ENCODE results near the gene ABR.

The ABR gene

DNA sequence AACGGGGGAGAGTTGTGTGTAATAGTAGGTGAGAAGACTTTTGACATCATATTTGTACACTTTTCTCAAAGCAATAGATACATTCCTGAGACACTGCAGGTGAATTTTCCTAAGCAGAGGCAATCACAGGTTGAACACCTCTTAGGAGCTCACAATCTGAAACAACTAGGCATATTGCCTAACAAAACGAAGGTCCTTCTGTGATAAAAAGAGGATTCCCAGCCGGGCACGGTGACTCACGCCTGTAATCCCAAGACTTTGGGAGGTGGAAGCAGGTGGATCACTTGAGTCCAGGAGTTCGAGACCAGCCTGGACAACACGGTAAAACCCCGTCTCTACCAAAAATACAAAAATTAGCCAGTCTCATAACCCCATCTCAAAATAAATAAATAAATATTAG is 217.6 kb downstream of the ABR start:
- no peaks in the 10 kb centered on the region for H3K4me1 ChIP-seq (ENCODE audit: insufficient read depth, low read length)
- H3K4me3 ChIP-seq (ENCODE audit: low read depth in 1 of 2, low read length in 2 of 2): no peak overlapping the region
- no peak for TF ChIP-seq EZH2 (IDR thresholded peaks at IDR 0.05; ENCODE audit: borderline replicate concordance, low read depth, low read length, severe bottlenecking)
- TF ChIP-seq, protein P1, sequence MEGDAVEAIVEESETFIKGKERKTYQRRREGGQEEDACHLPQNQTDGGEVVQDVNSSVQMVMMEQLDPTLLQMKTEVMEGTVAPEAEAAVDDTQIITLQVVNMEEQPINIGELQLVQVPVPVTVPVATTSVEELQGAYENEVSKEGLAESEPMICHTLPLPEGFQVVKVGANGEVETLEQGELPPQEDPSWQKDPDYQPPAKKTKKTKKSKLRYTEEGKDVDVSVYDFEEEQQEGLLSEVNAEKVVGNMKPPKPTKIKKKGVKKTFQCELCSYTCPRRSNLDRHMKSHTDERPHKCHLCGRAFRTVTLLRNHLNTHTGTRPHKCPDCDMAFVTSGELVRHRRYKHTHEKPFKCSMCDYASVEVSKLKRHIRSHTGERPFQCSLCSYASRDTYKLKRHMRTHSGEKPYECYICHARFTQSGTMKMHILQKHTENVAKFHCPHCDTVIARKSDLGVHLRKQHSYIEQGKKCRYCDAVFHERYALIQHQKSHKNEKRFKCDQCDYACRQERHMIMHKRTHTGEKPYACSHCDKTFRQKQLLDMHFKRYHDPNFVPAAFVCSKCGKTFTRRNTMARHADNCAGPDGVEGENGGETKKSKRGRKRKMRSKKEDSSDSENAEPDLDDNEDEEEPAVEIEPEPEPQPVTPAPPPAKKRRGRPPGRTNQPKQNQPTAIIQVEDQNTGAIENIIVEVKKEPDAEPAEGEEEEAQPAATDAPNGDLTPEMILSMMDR (IDR thresholded peaks at IDR 0.05; ENCODE audit: borderline replicate concordance, extremely low read depth, low read length, poor library complexity, severe bottlenecking): no peak

DNA sequence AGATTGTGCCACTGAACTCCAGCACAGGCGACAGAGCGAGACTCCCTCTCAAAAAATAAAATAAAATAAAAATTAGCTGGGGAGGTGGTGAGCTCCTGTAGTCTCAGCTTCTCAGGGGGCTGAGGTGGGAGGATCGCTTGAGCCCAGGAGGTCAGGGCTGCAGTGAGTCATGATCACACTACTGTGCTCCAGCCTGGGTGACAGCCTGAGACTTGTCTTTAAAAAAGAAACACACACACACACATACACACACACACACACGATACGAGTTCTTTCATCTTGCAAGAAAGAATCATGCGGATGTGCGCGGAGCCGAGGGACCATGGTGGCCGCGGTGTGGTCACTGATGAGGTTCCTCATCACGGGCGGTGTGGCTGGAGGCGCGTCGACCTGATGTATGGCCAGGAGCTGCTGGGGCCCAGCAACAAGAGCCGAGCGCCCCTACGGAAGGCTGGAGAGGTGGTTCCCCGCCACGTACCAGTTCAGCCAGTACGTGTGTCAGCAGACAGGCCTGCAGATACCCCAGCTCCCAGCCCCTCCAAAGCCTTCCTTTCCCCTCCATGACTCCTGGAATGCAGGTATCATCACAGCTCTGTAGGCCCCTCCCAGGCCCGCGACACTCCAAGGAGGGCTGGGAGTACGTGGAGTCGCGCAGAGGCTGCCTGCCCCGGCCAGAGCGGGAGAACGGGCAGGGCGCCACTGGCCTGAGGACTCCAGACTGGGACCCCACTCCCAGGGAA is 220.9 kb downstream of the ABR start:
- H3K27me3 ChIP-seq (ENCODE audit: insufficient read depth, low read length, poor library complexity): peaks cover 3% of the 10 kb centered on the region
- no peaks in the 10 kb centered on the region for H3K4me1 ChIP-seq (ENCODE audit: insufficient read depth, low read length)
- H3K9ac ChIP-seq (ENCODE audit: low read depth, low read length): no peak overlapping the region
- no peak overlapping the region for H3K27ac ChIP-seq (ENCODE audit: low read length)
- H3K9me3 ChIP-seq (ENCODE audit: insufficient read depth, low read length, severe bottlenecking): no peaks in the 10 kb centered on the region
- DNase-seq: no peak
- H3K79me2 ChIP-seq (ENCODE audit: insufficient read depth, low read length): no peaks in the 10 kb centered on the region
- no peaks in the 10 kb centered on the region for H4K20me1 ChIP-seq (ENCODE audit: insufficient read depth, low read length)
- ATAC-seq (ENCODE audit: insufficient read depth, low read depth): no peak
- no peak overlapping the region for H3K4me3 ChIP-seq (ENCODE audit: low read depth in 1 of 2, low read length in 2 of 2)
- H3K36me3 ChIP-seq (ENCODE audit: insufficient read depth, low read length): no peaks in the 10 kb centered on the region
- TF ChIP-seq, protein P1 (IDR thresholded peaks at IDR 0.05; ENCODE audit: borderline replicate concordance, extremely low read depth, low read length, poor library complexity, severe bottlenecking): no peak
- TF ChIP-seq EZH2 (IDR thresholded peaks at IDR 0.05; ENCODE audit: borderline replicate concordance, low read depth, low read length, severe bottlenecking): no peak
- no peak overlapping the region for H3K4me2 ChIP-seq (ENCODE audit: insufficient read depth, low read length)
- no peak overlapping the region for H2AFZ ChIP-seq (ENCODE audit: low read depth, low read length)

More for the DNA sequence above, 217.6 kb downstream of the ABR start:
- H2AFZ ChIP-seq (ENCODE audit: low read depth, low read length): no peak overlapping the region
- H3K9me3 ChIP-seq (ENCODE audit: insufficient read depth, low read length, severe bottlenecking): no peaks in the 10 kb centered on the region
- no peaks in the 10 kb centered on the region for H3K36me3 ChIP-seq (ENCODE audit: insufficient read depth, low read length)
- H3K27me3 ChIP-seq (ENCODE audit: insufficient read depth, low read length, poor library complexity): peaks cover 3% of the 10 kb centered on the region
- H4K20me1 ChIP-seq (ENCODE audit: insufficient read depth, low read length): no peaks in the 10 kb centered on the region
- H3K27ac ChIP-seq (ENCODE audit: low read length): no peak overlapping the region
- H3K4me2 ChIP-seq (ENCODE audit: insufficient read depth, low read length): no peak overlapping the region
- H3K79me2 ChIP-seq (ENCODE audit: insufficient read depth, low read length): no peaks in the 10 kb centered on the region
- no peak for ATAC-seq (ENCODE audit: insufficient read depth, low read depth)
- H3K9ac ChIP-seq (ENCODE audit: low read depth, low read length): no peak overlapping the region
- DNase-seq: no peak

DNA sequence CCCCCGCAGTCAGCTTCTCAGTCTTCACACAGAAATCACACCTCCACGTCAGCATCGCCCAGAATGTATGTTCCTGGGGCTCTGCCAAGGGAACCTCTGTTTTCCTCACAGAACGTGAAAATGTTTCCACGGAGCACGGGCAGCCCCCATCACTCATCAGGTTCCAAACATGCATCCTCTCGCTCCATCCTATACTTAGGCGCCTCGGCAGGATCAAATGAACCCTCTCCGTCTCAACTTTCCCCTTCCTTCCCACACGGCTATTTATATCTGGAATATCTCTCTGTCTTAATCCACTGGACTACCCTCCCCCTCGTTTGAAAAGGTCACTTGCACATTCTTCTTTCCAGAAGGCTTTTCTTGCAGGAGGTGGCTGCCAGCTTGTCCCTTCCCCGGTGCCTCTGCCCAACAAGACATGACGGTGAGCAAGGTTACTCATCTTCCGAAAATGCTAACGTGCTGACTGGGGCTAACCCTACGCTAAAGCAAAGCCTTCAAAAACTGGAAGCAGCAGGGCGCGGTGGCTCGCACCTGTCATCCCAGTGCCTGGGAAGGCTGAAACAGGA is 221.8 kb downstream of the ABR start:
- DNase-seq (no peak), ATAC-seq (ENCODE audit: insufficient read depth, low read depth) (no peak)
- TF ChIP-seq EZH2 (IDR thresholded peaks at IDR 0.05; ENCODE audit: borderline replicate concordance, low read depth, low read length, severe bottlenecking): no peak
- TF ChIP-seq, protein P1 (IDR thresholded peaks at IDR 0.05; ENCODE audit: borderline replicate concordance, extremely low read depth, low read length, poor library complexity, severe bottlenecking): no peak
- no peak overlapping the region for H3K4me3 ChIP-seq (ENCODE audit: low read depth in 1 of 2, low read length in 2 of 2)
- no peaks in the 10 kb centered on the region for H3K4me1 ChIP-seq (ENCODE audit: insufficient read depth, low read length)
- peaks cover 3% of the 10 kb centered on the region for H3K27me3 ChIP-seq (ENCODE audit: insufficient read depth, low read length, poor library complexity)
- H3K9ac ChIP-seq (ENCODE audit: low read depth, low read length): no peak overlapping the region
- H3K4me2 ChIP-seq (ENCODE audit: insufficient read depth, low read length): no peak overlapping the region
- no peak overlapping the region for H3K27ac ChIP-seq (ENCODE audit: low read length)
- no peak overlapping the region for H2AFZ ChIP-seq (ENCODE audit: low read depth, low read length)
- no peaks in the 10 kb centered on the region for H3K79me2 ChIP-seq (ENCODE audit: insufficient read depth, low read length)
- H3K9me3 ChIP-seq (ENCODE audit: insufficient read depth, low read length, severe bottlenecking): no peaks in the 10 kb centered on the region
- no peaks in the 10 kb centered on the region for H4K20me1 ChIP-seq (ENCODE audit: insufficient read depth, low read length)
- H3K36me3 ChIP-seq (ENCODE audit: insufficient read depth, low read length): no peaks in the 10 kb centered on the region

All from DND-41 (cell line).